HG03103 (cell line): ENCODE measurements around the gene ZBTB4.
"Not testable (repeated sequence)": the region's sequence is repeated elsewhere in the genome, so short reads cannot be mapped to it uniquely, and the experiment has no call there.

Experiments used
- ATAC-seq: cut with Tn5 transposase; IDR thresholded peaks from one replicate; pipeline ENCODE4 v1.9.1; 2021; ENCODE audit warnings: low read depth; ENCODE audit not compliant: unreplicated experiment

Gene ZBTB4

GRCh38 chr17:7495906-7496434, 16.5 kb upstream of the ZBTB4 start:
- no peak for ATAC-seq

DNA sequence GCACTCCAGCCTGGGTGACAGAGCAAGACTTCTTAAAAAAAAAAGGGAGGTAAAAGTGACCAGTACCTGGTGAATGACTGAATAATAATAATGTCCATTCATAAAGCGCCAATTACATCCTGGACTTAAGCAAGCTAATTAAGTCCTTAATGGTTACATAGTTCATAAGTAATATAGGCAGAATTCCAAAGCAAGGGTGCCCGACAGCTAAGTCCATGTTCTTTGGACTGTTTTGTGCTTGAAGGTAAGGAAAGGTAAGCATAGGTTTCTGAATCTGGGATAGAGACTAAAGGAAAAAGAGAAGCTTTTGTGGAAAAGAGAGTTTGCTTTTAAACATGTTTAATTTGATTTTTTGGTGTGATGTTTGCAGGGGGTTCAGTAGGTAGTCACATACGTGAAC, 14.5 kb upstream of the ZBTB4 start:
- ATAC-seq = no peak

- no peak for ATAC-seq
Observed at GRCh38 chr17:7491583-7491982, 12.2 kb upstream of the ZBTB4 start.

- ATAC-seq = no peak
Observed at GRCh38 chr17:7490144-7490543, 10.7 kb upstream of the ZBTB4 start.

- ATAC-seq = no peak
Observed at GRCh38 chr17:7486181-7486580, 6.8 kb upstream of the ZBTB4 start.

DNA sequence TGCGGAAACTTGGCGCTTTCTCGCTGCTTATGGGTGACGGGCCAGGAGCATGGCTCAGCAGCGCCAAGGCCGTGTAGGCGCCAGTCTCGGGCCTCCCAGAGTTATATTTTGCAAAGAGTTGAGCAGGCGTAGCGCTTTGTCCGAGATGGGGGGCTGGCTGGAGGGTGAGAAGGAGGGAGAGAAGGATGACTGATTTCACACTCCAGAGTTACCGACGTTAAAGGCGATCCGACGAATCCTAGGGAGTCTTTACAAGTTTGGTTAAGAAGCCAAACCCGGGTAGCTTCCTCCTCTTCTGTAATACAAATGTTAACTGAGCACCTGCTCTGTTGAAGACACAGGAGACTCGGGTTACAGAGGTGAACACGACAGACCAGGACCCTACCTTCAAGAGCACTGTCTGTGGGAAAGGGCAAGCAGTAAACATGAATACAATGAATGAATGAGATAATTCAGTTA, 5.5 kb upstream of the ZBTB4 start:
- ATAC-seq = no peak

GRCh38 chr17:7484067-7484918, 4.9 kb upstream of the ZBTB4 start, which contains the start of gene POLR2A:
TSS of gene POLR2A (plus strand) at chr17:7484366.
- peak; percentile 50 for ATAC-seq

- peak; percentile 29 for ATAC-seq
Observed at GRCh38 chr17:7483255-7484066, 4.0 kb upstream of the ZBTB4 start.

GRCh38 chr17:7482742-7483088, 3.3 kb upstream of the ZBTB4 start:
- not testable (repeated sequence) for ATAC-seq

DNA sequence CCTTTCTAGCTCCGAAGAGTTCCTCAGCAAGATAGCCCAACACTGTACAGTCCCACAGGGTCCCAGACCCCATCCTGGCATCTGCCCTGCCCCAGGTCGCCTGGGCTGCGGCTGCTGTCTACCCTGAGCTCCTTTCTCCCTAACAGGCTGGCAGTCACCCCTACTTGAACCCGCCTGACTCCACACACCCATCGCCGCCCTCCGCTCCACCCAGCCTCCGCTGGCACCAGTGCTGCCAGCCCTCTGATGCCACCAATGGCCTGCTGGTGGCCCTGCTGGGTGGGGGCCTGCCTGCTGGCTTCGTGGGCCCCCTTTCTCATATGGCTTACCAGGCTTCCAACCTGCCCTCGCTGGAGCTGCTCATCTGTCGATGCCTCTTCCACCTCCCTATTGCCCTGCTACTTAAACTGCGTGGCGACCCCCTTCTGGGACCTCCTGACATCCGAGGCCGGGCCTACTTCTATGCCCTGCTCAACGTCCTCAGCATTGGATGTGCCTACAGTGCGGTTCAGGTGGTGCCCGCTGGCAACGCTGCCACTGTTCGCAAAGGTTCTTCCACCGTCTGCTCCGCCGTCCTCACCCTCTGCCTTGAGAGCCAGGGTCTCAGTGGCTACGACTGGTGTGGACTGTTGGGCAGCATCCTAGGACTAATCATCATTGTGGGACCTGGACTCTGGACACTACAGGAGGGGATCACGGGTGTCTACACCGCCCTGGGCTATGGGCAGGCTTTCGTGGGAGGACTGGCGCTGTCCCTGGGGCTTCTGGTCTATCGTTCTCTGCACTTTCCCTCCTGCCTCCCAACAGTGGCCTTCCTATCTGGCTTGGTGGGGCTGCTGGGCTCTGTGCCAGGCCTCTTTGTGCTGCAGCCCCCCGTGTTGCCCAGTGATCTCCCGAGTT, 2.7 kb upstream of the ZBTB4 start:
- ATAC-seq = not testable (repeated sequence)

- not testable (repeated sequence) for ATAC-seq
Observed at GRCh38 chr17:7481275-7481674, 1.8 kb upstream of the ZBTB4 start, which contains the start of gene SLC35G6. TSS of gene SLC35G6 (plus strand) at chr17:7481446. CDS start at chr17:7481517, 71 bp downstream.

GRCh38 chr17:7480089-7480384, 606 bp upstream of the ZBTB4 start:
- no peak for ATAC-seq

- no peak for ATAC-seq
Observed at GRCh38 chr17:7478276-7479212, 887 bp downstream of the ZBTB4 start.

DNA sequence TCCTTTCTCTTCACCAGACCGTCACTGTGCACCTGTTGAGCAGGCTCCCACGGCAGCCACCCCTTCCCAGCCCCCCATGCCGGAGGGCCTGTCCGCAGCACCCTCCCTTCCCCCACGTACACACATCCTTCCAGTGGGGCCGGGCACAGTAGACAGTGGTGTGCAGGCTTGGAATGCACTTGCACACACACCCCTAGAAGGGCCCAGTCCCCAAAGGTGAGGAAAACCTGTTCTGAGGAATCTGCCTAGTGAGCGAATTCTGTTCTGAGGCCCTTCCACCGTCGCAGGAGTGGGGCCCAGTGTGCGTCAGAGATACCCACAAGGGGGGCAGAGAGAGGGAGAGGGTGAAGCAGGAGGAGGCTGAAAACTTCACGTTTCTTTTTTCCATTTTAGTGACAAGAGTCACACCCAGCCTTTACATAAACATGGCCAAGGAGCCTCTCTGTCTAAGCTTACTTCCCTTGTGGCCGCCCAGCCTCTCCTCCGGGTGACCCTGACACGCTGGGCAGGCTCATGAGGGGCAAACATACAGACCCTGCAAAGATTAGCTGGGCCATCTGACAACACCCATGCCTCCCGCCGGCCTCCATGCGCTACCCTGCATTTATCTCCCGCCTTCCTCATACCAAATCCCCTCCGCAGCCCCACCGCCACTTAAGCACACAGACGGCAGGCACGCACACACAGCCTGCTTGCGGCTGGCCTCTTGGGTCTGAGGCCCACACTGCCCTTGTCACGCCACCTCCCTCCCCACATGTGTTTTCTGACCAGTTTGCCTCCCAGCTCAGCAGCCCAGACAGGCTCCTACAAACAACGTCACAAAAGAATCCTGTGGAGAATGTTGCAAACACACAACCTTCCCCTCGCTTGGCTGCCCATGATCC, 1.8 kb downstream of the ZBTB4 start:
- ATAC-seq = no peak

GRCh38 chr17:7476951-7477350, 2.5 kb downstream of the ZBTB4 start:
- ATAC-seq = no peak

DNA sequence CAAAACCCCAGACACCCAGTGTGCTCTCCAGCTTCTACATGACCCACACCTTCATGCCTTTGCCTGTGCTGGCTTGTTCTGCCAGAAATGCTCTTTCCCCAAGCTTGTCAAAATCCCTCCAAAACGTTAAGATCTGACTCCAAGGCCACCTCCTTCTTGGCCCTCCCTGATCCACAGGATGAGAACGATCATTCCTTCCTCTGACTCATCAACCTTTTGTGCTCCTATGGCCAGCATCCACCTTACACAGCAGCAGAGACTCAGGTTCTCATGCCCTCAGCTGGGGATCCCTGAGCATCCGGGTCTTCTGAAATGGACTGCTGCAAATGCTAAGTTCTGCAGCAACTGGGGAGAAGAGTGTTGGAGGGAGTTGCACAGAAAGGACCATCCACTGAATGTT, 2.9 kb downstream of the ZBTB4 start:
- no peak for ATAC-seq

GRCh38 chr17:7475764-7476422, 3.5 kb downstream of the ZBTB4 start:
- ATAC-seq = no peak

- not testable (repeated sequence) for ATAC-seq
Observed at GRCh38 chr17:7474767-7475166, 4.7 kb downstream of the ZBTB4 start.
